CD14-positive monocyte (primary cell): ENCODE measurements around the gene SLC4A1AP. TPM values are rescaled to one million over a fixed set of nuclear protein-coding genes. Genes with fewer than 3 reads are reported as not detected.

Source experiments
- DNase-seq, 3 donors: peaks; one replicate each; pipeline ENCODE4 v3.0.0-alpha.2; 2011 to 2022
- H2AFZ ChIP-seq: 2 replicates; pipeline ENCODE4 v1.6.0; 2012; ENCODE audit warnings: mild to moderate bottlenecking, low read depth, low read length, inconsistent platforms; ENCODE audit not compliant: insufficient read depth, poor library complexity, severe bottlenecking
- H3K27ac ChIP-seq, 2 donors: 1 replicate in 1 of 2; 2 replicates in 1 of 2; pipeline ENCODE4 v1.5.1; 2012 to 2013; ENCODE audit warnings: low read length in 2 of 2, control low read depth in 1 of 2, inconsistent platforms in 1 of 2, low read depth in 1 of 2, mild to moderate bottlenecking in 1 of 2
- H3K27me3 ChIP-seq, 2 donors: one replicate each; pipeline versions ENCODE4 v1.6.0 to v1.6.1; 2011 to 2013; ENCODE audit warnings: low read length in 2 of 2; ENCODE audit not compliant: control insufficient read depth in 2 of 2, insufficient read depth in 2 of 2
- H3K36me3 ChIP-seq, 2 donors: replicated peaks in 1 of 2; 1 replicate in 1 of 2; 2 replicates in 1 of 2; pipeline versions ENCODE4 v1.5.1 to v1.6.1; 2012 to 2013; ENCODE audit warnings: low read length in 2 of 2, control low read depth in 1 of 2, inconsistent platforms in 1 of 2, mild to moderate bottlenecking in 1 of 2; ENCODE audit not compliant: insufficient read depth in 2 of 2, control insufficient read depth in 1 of 2
- H3K4me1 ChIP-seq, 2 donors: 1 replicate in 1 of 2; 2 replicates in 1 of 2; pipeline versions ENCODE4 v1.5.1 to v1.6.1; 2012 to 2013; ENCODE audit warnings: low read length in 2 of 2, control low read depth in 1 of 2, inconsistent platforms in 1 of 2, mild to moderate bottlenecking in 1 of 2, moderate library complexity in 1 of 2; ENCODE audit not compliant: insufficient read depth in 2 of 2, control insufficient read depth in 1 of 2
- H3K4me2 ChIP-seq: replicated peaks from 2 replicates; pipeline ENCODE3; 2012; ENCODE audit warnings: low read length, moderate library complexity, mild to moderate bottlenecking; ENCODE audit not compliant: poor library complexity, severe bottlenecking; ENCODE audit errors: extremely low read depth
- H3K4me3 ChIP-seq, 3 experiments: fragments of 200-600 bp in 1 of 3; sonication (generic) in 1 of 3; replicated peaks in 1 of 3; 1 replicate in 2 of 3; 2 replicates in 1 of 3; pipeline ENCODE4 v1.5.1; 2011 to 2013; ENCODE audit warnings: low read length in 3 of 3, mild to moderate bottlenecking in 3 of 3, control low read depth in 2 of 3, low read depth in 2 of 3, inconsistent platforms in 1 of 3, moderate library complexity in 1 of 3
- H3K79me2 ChIP-seq: 2 replicates; pipeline ENCODE4 v1.6.0; 2012; ENCODE audit warnings: mild to moderate bottlenecking, control low read depth, inconsistent platforms, low read length, moderate library complexity; ENCODE audit not compliant: insufficient read depth
- H3K9ac ChIP-seq: 2 replicates; pipeline ENCODE4 v1.6.0; 2017; ENCODE audit warnings: low read length, mild to moderate bottlenecking; ENCODE audit not compliant: insufficient read depth, poor library complexity, severe bottlenecking
- H3K9me3 ChIP-seq, 2 donors: replicated peaks in 1 of 2; 1 replicate in 1 of 2; 2 replicates in 1 of 2; pipeline versions ENCODE4 v1.5.1 to v1.6.1; 2012 to 2013; ENCODE audit warnings: low read length in 2 of 2, control low read depth in 1 of 2; ENCODE audit not compliant: control insufficient read depth in 1 of 2, insufficient read depth in 1 of 2
- H4K20me1 ChIP-seq: 2 replicates; pipeline ENCODE4 v1.6.0; 2012; ENCODE audit warnings: mild to moderate bottlenecking, low read length, control low read depth, moderate library complexity; ENCODE audit not compliant: insufficient read depth
- H3K27ac Mint-ChIP-seq, 7 donors: one replicate each; pipeline ENCODE4 v1.8.0; 2020; ENCODE audit warnings: mild to moderate bottlenecking in 7 of 7, mixed read lengths in 7 of 7, moderate library complexity in 6 of 7, inconsistent platforms in 2 of 7
- H3K27me3 Mint-ChIP-seq, 3 donors: one replicate each; pipeline ENCODE4 v1.8.0; 2021 to 2022; ENCODE audit warnings: low read depth in 3 of 3, mild to moderate bottlenecking in 3 of 3, mixed read lengths in 3 of 3, moderate library complexity in 3 of 3, inconsistent platforms in 1 of 3
- H3K36me3 Mint-ChIP-seq, 2 donors: one replicate each; pipeline ENCODE4 v1.8.0; 2020; ENCODE audit warnings: mixed read lengths in 2 of 2, inconsistent platforms in 1 of 2, mild to moderate bottlenecking in 1 of 2
- H3K4me1 Mint-ChIP-seq: one replicate; pipeline ENCODE4 v1.8.0; 2020; ENCODE audit warnings: mild to moderate bottlenecking, mixed read lengths
- H3K4me3 Mint-ChIP-seq, 2 donors: one replicate each; pipeline ENCODE4 v1.8.0; 2020; ENCODE audit warnings: mild to moderate bottlenecking in 2 of 2, mixed read lengths in 2 of 2, moderate library complexity in 1 of 2
- H3K9me3 Mint-ChIP-seq, 7 donors: one replicate each; pipeline ENCODE4 v1.8.0; 2020 to 2022; ENCODE audit warnings: mixed read lengths in 7 of 7, mild to moderate bottlenecking in 6 of 7, moderate library complexity in 6 of 7, inconsistent platforms in 2 of 7
- WGBS: methylation state at CpG from one replicate; pipeline ENCODE4 v1.1.5; 2013; ENCODE audit warnings: missing lambda C conversion rate; ENCODE audit not compliant: insufficient coverage; 5-methylcytosine and 5-hydroxymethylcytosine counted together
- intact Hi-C, 2 donors: fragments of 100-400 bp; cut with micrococcal nuclease; formaldehyde crosslinking; loops; one replicate each; pipeline versions ENCODE4 v1.15.0 to v1.15.1; 2023
- polyA plus RNA-seq, 3 donors: library from polyadenylated mRNA; depleted of rRNA in 1 of 3; unstranded in 2 of 3; stranded (reverse) in 1 of 3; fragments of 300-500 nt in 2 of 3; fragments of >200 nt in 1 of 3; fragmentation: Illumina TruSeq in 2 of 3; gene quantifications; 1 replicate in 2 of 3; 2 replicates in 1 of 3; pipeline ENCODE4 v1.2.3, GENCODE V29; 2012 to 2021
- TF ChIP-seq, protein P1 (sequence below): fragments of 200-600 bp; IDR thresholded peaks from one replicate; pipeline ENCODE4 v1.8.0; 2022; ENCODE audit warnings: antibody characterized with exemption, mild to moderate bottlenecking

SLC4A1AP gene
- polyA plus RNA-seq, 3 donors, result 12.7 to 24.9 (median 18.3) TPM

DNA sequence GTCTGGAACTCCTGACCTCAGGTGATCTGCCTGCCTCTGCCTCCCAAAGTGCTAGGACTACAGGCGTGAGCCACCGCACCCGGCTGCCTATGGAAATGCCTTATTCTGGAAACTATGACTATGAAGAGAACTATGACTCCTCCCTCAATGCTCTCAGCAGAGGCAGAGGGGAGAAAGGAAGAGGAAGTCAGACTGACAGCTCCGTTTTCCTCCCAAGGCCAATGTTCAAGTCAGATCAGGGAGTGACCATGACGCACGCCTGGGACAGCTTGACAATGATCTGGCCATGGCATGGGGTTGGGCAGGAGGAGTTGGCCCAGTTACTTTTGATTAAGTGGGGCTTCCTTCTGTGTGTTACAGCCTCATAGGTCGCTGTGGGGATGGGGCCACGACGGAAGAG is 63.6 kb downstream of the SLC4A1AP start:
- DNase-seq, result peak; percentile 56 to 80 (median 73)
- Histone ChIP-seq H4K20me1 (no peaks in the 10 kb centered on the region), H3K4me3 (no peak overlapping the region), H2AFZ (peak overlapping the region; percentile 52), H3K9ac (no peak overlapping the region), H3K9me3 (no peaks in the 10 kb centered on the region), H3K79me2 (no peaks in the 10 kb centered on the region), H3K36me3 (no peaks in the 10 kb centered on the region), H3K4me2 (no peak overlapping the region), H3K27me3 (no peaks in the 10 kb centered on the region), H3K4me1 (peaks cover 11 to 12% of the 10 kb centered on the region in 2 donors), H3K27ac (no peak overlapping the region)
- peaks cover 0 to 3% (median 0%) of the 10 kb centered on the region in 3 donors for H3K27me3 Mint-ChIP-seq
- TF ChIP-seq, protein P1, sequence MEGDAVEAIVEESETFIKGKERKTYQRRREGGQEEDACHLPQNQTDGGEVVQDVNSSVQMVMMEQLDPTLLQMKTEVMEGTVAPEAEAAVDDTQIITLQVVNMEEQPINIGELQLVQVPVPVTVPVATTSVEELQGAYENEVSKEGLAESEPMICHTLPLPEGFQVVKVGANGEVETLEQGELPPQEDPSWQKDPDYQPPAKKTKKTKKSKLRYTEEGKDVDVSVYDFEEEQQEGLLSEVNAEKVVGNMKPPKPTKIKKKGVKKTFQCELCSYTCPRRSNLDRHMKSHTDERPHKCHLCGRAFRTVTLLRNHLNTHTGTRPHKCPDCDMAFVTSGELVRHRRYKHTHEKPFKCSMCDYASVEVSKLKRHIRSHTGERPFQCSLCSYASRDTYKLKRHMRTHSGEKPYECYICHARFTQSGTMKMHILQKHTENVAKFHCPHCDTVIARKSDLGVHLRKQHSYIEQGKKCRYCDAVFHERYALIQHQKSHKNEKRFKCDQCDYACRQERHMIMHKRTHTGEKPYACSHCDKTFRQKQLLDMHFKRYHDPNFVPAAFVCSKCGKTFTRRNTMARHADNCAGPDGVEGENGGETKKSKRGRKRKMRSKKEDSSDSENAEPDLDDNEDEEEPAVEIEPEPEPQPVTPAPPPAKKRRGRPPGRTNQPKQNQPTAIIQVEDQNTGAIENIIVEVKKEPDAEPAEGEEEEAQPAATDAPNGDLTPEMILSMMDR, result no peak
- H3K4me1 Mint-ChIP-seq, result peaks cover 20% of the 10 kb centered on the region
- intact Hi-C loops, result no loop called here
- peaks cover 0 to 2% (median 0%) of the 10 kb centered on the region in 7 donors for H3K9me3 Mint-ChIP-seq
- no CpG with 5 or more reads among the region's 9 CpGs for WGBS
- peak overlapping the region; percentile 55 to 89 (median 67) for H3K27ac Mint-ChIP-seq
- no peaks in the 10 kb centered on the region for H3K36me3 Mint-ChIP-seq
- peak overlapping the region in 1 of 2 donors; percentile 73 for H3K4me3 Mint-ChIP-seq

DNA sequence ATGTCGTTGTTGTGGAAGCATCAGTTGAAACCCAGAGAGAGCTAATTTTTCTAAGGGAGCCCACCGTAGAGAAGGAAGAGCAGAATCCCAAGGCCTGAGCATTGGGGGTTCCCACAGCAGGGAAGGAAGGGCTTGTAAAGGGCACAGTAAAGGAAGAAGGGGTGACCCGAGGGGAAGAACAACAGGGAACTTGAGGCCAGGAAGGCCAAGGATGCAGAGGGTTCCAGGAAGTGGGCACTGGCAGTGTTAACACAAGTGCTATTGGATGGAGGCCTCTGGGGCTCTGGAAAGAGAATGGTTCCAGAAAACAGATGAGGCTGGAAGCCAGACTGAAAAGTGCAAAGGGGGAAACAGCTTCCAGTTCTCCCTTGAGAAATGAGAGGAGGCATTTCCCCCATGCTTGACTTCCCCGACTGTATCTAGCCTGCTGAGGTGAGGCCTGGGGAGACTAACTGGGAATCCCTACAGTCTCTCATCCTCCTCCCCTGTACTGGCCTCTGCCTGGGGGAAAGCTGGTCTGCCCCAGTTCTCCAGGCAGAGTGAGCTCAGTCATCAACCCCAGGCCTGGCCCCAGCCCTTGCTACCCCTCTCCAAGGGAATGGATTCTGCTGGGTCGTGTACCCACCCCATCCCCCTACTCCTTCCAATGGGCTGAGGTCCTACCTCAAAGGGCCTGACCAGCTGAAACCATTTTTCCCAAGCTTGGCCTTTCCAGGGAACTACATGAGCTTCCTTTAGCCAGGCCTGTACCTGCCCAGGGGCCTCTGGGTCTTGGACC is 64.6 kb downstream of the SLC4A1AP start:
- Histone ChIP-seq H3K4me3 (no peak overlapping the region), H3K9me3 (peaks cover 0 to 2% of the 10 kb centered on the region in 2 donors), H3K4me2 (no peak overlapping the region), H3K4me1 (peaks cover 11 to 12% of the 10 kb centered on the region in 2 donors), H3K9ac (no peak overlapping the region), H2AFZ (no peak overlapping the region), H3K79me2 (no peaks in the 10 kb centered on the region), H3K36me3 (no peaks in the 10 kb centered on the region), H4K20me1 (no peaks in the 10 kb centered on the region), H3K27ac (no peak overlapping the region), H3K27me3 (no peaks in the 10 kb centered on the region)
- Mint-ChIP-seq H3K4me1 (peaks cover 20% of the 10 kb centered on the region), H3K36me3 (no peaks in the 10 kb centered on the region), H3K27me3 (peaks cover 0 to 3% (median 0%) of the 10 kb centered on the region in 3 donors), H3K4me3 (no peak overlapping the region), H3K27ac (peak overlapping the region in 3 of 7 donors; percentile 15 to 66 (median 56)), H3K9me3 (peaks cover 0 to 9% (median under 1%) of the 10 kb centered on the region in 7 donors)
- intact Hi-C loops, result no loop called here
- TF ChIP-seq, protein P1, result no peak
- 70% methylated on average over 3 of the region's 5 CpGs for WGBS
- DNase-seq, result no peak
